HepG2 (cell line): ENCODE data around the gene DNM1. TPM values are rescaled to one million over a fixed set of nuclear protein-coding genes. Genes with fewer than 3 reads are reported as not detected.

Experiments used
- ATAC-seq: fragments of 200-7000 bp; cut with Tn5 transposase; 3 replicates; pipeline ENCODE4 v1.9.1; 2020; ENCODE audit warnings: mild to moderate bottlenecking, moderate library complexity
- BruUV-seq: library from RNA; stranded (reverse); fragments of 400-500 nt; replicated peaks from 2 replicates; lab custom pipeline; 2021; lab: Mats Ljungman, UMichigan
- CTCF ChIA-PET: fragments of 300-600 bp; formaldehyde crosslinking; extraction: SDS; loops from one replicate; lab custom pipeline; 2021; ENCODE audit warnings: low total read pairs, inconsistent platforms, low intra/inter-chr PET ratio; lab: Yijun Ruan, JAX
- POLR2A ChIA-PET: fragments of 350-600 bp; sonication (Branson Sonifier 250); formaldehyde crosslinking; loops from one replicate; lab custom pipeline; 2020; ENCODE audit warnings: antibody characterized with exemption, inconsistent platforms; lab: Yijun Ruan, JAX
- DNase-seq: peaks from one replicate; pipeline ENCODE4 v3.0.0-alpha.2; 2015; ENCODE audit warnings: low spot score
- FAIRE-seq: peaks from 3 replicates; lab custom pipeline; 2011; peaks lifted over from hg19 to GRCh38; lab: Jason Lieb, UNC
- H2AFZ ChIP-seq: one replicate; pipeline ENCODE4 v1.6.1; 2011; ENCODE audit warnings: low read length, inconsistent platforms
- H3K27ac ChIP-seq: fragments of 300-600 bp; 3 replicates; pipeline ENCODE4 v1.8.0; 2011; ENCODE audit warnings: mixed run types, mild to moderate bottlenecking, mixed read lengths, low read length, inconsistent platforms; ENCODE audit not compliant: insufficient read depth; ENCODE audit errors: extremely low read length
- H3K27me3 ChIP-seq, 2 experiments: fragments of 200-600 bp in 1 of 2; 2 replicates in 1 of 2; 3 replicates in 1 of 2; pipeline versions ENCODE4 v1.6.0 to v1.8.0; 2011; ENCODE audit warnings: low read length in 2 of 2, mild to moderate bottlenecking in 2 of 2, moderate library complexity in 2 of 2, inconsistent platforms in 1 of 2; ENCODE audit not compliant: insufficient read depth in 2 of 2, control insufficient read depth in 1 of 2
- H3K36me3 ChIP-seq, 2 experiments: fragments of 200-600 bp in 1 of 2; replicated peaks in 1 of 2; 2 replicates in 1 of 2; 3 replicates in 1 of 2; pipeline versions ENCODE4 v1.5.1 to v1.8.0; 2011; ENCODE audit warnings: low read length in 2 of 2, inconsistent platforms in 1 of 2; ENCODE audit not compliant: insufficient read depth in 2 of 2, control insufficient read depth in 1 of 2
- H3K4me1 ChIP-seq: 2 replicates; pipeline ENCODE4 v1.5.1; 2012; ENCODE audit warnings: low read length, inconsistent platforms; ENCODE audit not compliant: insufficient read depth
- H3K4me2 ChIP-seq: 2 replicates; pipeline ENCODE4 v1.6.0; 2011; ENCODE audit warnings: low read depth, low read length, inconsistent platforms
- H3K4me3 ChIP-seq, 3 experiments: fragments of 200-600 bp in 1 of 3; sonication (generic), shearing (Covaris generic) in 1 of 3; replicated peaks in 1 of 3; 2 replicates each; pipeline ENCODE4 v1.5.1; 2011 to 2016; ENCODE audit warnings: low read length in 3 of 3, inconsistent platforms in 2 of 3, low read depth in 2 of 3, mild to moderate bottlenecking in 2 of 3, control low read depth in 1 of 3, mixed read lengths in 1 of 3; ENCODE audit not compliant: insufficient read depth in 1 of 3
- H3K79me2 ChIP-seq: one replicate; pipeline ENCODE4 v1.6.1; 2011; ENCODE audit warnings: low read length, inconsistent platforms; ENCODE audit not compliant: insufficient read depth
- H3K9ac ChIP-seq: 2 replicates; pipeline ENCODE4 v1.6.0; 2011; ENCODE audit warnings: mild to moderate bottlenecking, low read depth, low read length, inconsistent platforms; ENCODE audit not compliant: insufficient read depth
- H3K9me3 ChIP-seq: 2 replicates; pipeline ENCODE4 v1.5.1; 2012; ENCODE audit warnings: mild to moderate bottlenecking, low read length
- H4K20me1 ChIP-seq: 2 replicates; pipeline ENCODE4 v1.6.0; 2011; ENCODE audit warnings: inconsistent platforms, mild to moderate bottlenecking, low read length, moderate library complexity; ENCODE audit not compliant: insufficient read depth
- FOXK2 ChIP-seq: fragments of 450-650 bp; IDR thresholded peaks from 2 replicates; pipeline ENCODE4 v1.6.1; 2016
- IRX3 ChIP-seq: sonication (generic); formaldehyde crosslinking; IDR thresholded peaks from 2 replicates; pipeline ENCODE4 v1.8.1; 2023; ENCODE audit warnings: mild to moderate bottlenecking, low read depth, missing genetic modification reagents, borderline replicate concordance
- MAFF ChIP-seq: IDR thresholded peaks from 2 replicates; pipeline ENCODE4 v1.6.1; 2011; ENCODE audit warnings: low read depth, low read length, improper control_type of control experiment
- SKI ChIP-seq: fragments of 450-650 bp; IDR thresholded peaks from one replicate; pipeline ENCODE4 v1.6.1; 2018; ENCODE audit warnings: mild to moderate bottlenecking; ENCODE audit not compliant: partially characterized antibody
- TARDBP ChIP-seq: sonication (generic); formaldehyde crosslinking; IDR thresholded peaks from 2 replicates; pipeline ENCODE4 v1.8.0; 2022; ENCODE audit warnings: mild to moderate bottlenecking, missing genetic modification reagents
- ZBTB42 ChIP-seq: sonication (generic); formaldehyde crosslinking; IDR thresholded peaks from 2 replicates; pipeline ENCODE4 v1.5.0; 2020; ENCODE audit warnings: mild to moderate bottlenecking, missing genetic modification reagents
- ZNF225 ChIP-seq: sonication (generic); formaldehyde crosslinking; IDR thresholded peaks from 2 replicates; pipeline ENCODE4 v1.4.0; 2020; ENCODE audit warnings: mild to moderate bottlenecking, missing genetic modification reagents
- ZNF235 ChIP-seq: sonication (generic); formaldehyde crosslinking; IDR thresholded peaks from 2 replicates; pipeline ENCODE4 v1.8.1; 2023; ENCODE audit warnings: mild to moderate bottlenecking, missing genetic modification reagents, borderline replicate concordance
- ZNF260 ChIP-seq: sonication (generic); formaldehyde crosslinking; IDR thresholded peaks from 2 replicates; pipeline ENCODE4 v1.4.0; 2020; ENCODE audit warnings: missing genetic modification reagents, low read depth, mild to moderate bottlenecking, borderline replicate concordance
- ZNF354B ChIP-seq: sonication (generic); formaldehyde crosslinking; IDR thresholded peaks from 2 replicates; pipeline ENCODE4 v1.8.0; 2022; ENCODE audit warnings: mild to moderate bottlenecking, missing genetic modification reagents
- ZNF878 ChIP-seq: sonication (generic); formaldehyde crosslinking; IDR thresholded peaks from 2 replicates; pipeline ENCODE4 v1.8.1; 2023; ENCODE audit warnings: mild to moderate bottlenecking, missing genetic modification reagents, moderate library complexity
- WGBS: methylation state at CpG from one replicate; pipeline ENCODE4 v1.1.6; 2017; ENCODE audit warnings: low lambda C conversion rate; 5-methylcytosine and 5-hydroxymethylcytosine counted together
- in situ Hi-C: cut with HindIII; loops from 2 replicates; pipeline ENCODE4 v1.10.0; 2017; ENCODE audit warnings: low pct_unique_long_range_greater_than_20kb; ENCODE audit not compliant: extremely low pct_ligation_motif_present
- intact Hi-C: fragments of 100-400 bp; cut with micrococcal nuclease; formaldehyde crosslinking; loops from one replicate; pipeline ENCODE4 v1.10.0; 2022; ENCODE audit not compliant: unreplicated experiment
- polyA plus RNA-seq, 8 experiments: library from polyadenylated mRNA; depleted of rRNA in 3 of 8; stranded (reverse) in 7 of 8; unstranded in 1 of 8; fragments of >200 nt; fragmentation: Illumina TruSeq in 4 of 8; extraction: Trizol in 4 of 8; gene quantifications; 2 replicates each; pipeline versions ENCODE4 v1.2.1 to v1.2.3, GENCODE V29; 2011 to 2016; ENCODE audit warnings: low read depth in 4 of 8, missing spikeins in 1 of 8, mixed read lengths in 1 of 8; ENCODE audit not compliant: insufficient read depth in 1 of 8
- total RNA-seq, 5 experiments: library from RNA; depleted of rRNA; stranded (reverse); fragments of >200 nt; fragmentation: Illumina TruSeq; extraction: Trizol; gene quantifications; 2 replicates each; pipeline ENCODE4 v1.2.3, GENCODE V29; 2016; ENCODE audit warnings: low read depth in 1 of 5
- TF ChIP-seq, protein P1 (sequence below): sonication (generic); formaldehyde crosslinking; IDR thresholded peaks from 2 replicates; pipeline ENCODE4 v1.4.0; 2020; ENCODE audit warnings: missing genetic modification reagents
- TF ChIP-seq, protein P2 (sequence below): IDR thresholded peaks from 2 replicates; pipeline ENCODE4 v1.6.1; 2016; ENCODE audit warnings: low read depth, control low read depth
- TF ChIP-seq, protein P3 (sequence below): sonication (generic); formaldehyde crosslinking; IDR thresholded peaks from 2 replicates; pipeline ENCODE4 v1.4.0; 2020; ENCODE audit warnings: missing genetic modification reagents, mild to moderate bottlenecking, borderline replicate concordance
- TF ChIP-seq, protein P4 (sequence below): sonication (generic); formaldehyde crosslinking; IDR thresholded peaks from 2 replicates; pipeline ENCODE4 v1.5.0; 2020; ENCODE audit warnings: missing genetic modification reagents, mild to moderate bottlenecking, borderline replicate concordance

DNM1 gene
- total and polyA plus RNA-seq, 2 of the 13 experiments (the other 11 are each of a cell fraction or from before 2014, with no cell fraction given) = 0.13 to 0.58 TPM

DNA sequence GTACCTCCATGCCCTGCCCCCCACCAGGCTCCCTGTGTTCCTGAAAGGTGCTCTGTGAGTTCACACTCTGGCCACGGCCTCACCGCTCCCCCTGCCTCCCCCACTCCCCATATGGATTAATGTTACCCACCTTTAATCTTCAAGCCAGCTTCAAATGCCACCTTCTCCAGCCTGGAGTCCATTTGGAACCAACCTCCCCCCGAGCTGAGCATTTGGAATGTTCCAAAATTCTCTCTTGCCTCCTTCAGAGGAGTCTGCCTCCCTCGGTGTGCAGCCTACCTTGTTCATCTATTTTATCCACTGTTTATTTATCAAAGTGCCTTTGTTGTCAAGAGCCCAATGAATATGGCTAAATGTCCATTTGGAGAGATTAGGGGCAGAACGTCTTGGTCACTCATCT lies 68.3 kb downstream of the DNM1 start:
- in situ Hi-C loops = no loop called here
- peaks cover 24% of the 10 kb centered on the region for H3K79me2 ChIP-seq

More for the DNA sequence above, 68.3 kb downstream of the DNM1 start:
- Histone ChIP-seq H3K27me3 (no peaks in the 10 kb centered on the region; a peak in 1 of 5 replicates), H4K20me1 (0 out of 2 replicates have a peak, but pooled peaks cover 5% of the 10 kb centered on the region), H3K4me3 (no peak overlapping the region), H2AFZ (no peak overlapping the region), H3K4me2 (no peak overlapping the region), H3K4me1 (peaks cover 16% of the 10 kb centered on the region), H3K9ac (no peak overlapping the region), H3K27ac (no peak overlapping the region), H3K9me3 (no peaks in the 10 kb centered on the region), H3K36me3 (peaks cover 11 to 55% of the 10 kb centered on the region in 2 experiments)
- DNase-seq (no peak), FAIRE-seq (no peak), ATAC-seq (no peak)
- no TSS peak for BruUV-seq
- TF ChIP-seq, protein P1, sequence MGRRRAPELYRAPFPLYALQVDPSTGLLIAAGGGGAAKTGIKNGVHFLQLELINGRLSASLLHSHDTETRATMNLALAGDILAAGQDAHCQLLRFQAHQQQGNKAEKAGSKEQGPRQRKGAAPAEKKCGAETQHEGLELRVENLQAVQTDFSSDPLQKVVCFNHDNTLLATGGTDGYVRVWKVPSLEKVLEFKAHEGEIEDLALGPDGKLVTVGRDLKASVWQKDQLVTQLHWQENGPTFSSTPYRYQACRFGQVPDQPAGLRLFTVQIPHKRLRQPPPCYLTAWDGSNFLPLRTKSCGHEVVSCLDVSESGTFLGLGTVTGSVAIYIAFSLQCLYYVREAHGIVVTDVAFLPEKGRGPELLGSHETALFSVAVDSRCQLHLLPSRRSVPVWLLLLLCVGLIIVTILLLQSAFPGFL = no peak
- TF ChIP-seq, protein P2, sequence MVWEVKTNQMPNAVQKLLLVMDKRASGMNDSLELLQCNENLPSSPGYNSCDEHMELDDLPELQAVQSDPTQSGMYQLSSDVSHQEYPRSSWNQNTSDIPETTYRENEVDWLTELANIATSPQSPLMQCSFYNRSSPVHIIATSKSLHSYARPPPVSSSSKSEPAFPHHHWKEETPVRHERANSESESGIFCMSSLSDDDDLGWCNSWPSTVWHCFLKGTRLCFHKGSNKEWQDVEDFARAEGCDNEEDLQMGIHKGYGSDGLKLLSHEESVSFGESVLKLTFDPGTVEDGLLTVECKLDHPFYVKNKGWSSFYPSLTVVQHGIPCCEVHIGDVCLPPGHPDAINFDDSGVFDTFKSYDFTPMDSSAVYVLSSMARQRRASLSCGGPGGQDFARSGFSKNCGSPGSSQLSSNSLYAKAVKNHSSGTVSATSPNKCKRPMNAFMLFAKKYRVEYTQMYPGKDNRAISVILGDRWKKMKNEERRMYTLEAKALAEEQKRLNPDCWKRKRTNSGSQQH = no peak
- TF ChIP-seq IRX3 (CRISPR knock-in tag) = no peak
- no peak for TF ChIP-seq ZBTB42
- no peak for TF ChIP-seq ZNF354B
- TF ChIP-seq, protein P3, sequence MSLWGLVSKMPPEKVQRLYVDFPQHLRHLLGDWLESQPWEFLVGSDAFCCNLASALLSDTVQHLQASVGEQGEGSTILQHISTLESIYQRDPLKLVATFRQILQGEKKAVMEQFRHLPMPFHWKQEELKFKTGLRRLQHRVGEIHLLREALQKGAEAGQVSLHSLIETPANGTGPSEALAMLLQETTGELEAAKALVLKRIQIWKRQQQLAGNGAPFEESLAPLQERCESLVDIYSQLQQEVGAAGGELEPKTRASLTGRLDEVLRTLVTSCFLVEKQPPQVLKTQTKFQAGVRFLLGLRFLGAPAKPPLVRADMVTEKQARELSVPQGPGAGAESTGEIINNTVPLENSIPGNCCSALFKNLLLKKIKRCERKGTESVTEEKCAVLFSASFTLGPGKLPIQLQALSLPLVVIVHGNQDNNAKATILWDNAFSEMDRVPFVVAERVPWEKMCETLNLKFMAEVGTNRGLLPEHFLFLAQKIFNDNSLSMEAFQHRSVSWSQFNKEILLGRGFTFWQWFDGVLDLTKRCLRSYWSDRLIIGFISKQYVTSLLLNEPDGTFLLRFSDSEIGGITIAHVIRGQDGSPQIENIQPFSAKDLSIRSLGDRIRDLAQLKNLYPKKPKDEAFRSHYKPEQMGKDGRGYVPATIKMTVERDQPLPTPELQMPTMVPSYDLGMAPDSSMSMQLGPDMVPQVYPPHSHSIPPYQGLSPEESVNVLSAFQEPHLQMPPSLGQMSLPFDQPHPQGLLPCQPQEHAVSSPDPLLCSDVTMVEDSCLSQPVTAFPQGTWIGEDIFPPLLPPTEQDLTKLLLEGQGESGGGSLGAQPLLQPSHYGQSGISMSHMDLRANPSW (CRISPR knock-in tag) = no peak
- TF ChIP-seq FOXK2 = no peak
- no peak for TF ChIP-seq TARDBP (CRISPR knock-in tag)
- TF ChIP-seq MAFF = no peak
- TF ChIP-seq ZNF225 = no peak
- no peak for TF ChIP-seq SKI
- no peak for TF ChIP-seq ZNF235
- TF ChIP-seq ZNF260 (CRISPR knock-in tag) = no peak
- no peak for TF ChIP-seq ZNF878 (CRISPR knock-in tag)
- TF ChIP-seq, protein P4, sequence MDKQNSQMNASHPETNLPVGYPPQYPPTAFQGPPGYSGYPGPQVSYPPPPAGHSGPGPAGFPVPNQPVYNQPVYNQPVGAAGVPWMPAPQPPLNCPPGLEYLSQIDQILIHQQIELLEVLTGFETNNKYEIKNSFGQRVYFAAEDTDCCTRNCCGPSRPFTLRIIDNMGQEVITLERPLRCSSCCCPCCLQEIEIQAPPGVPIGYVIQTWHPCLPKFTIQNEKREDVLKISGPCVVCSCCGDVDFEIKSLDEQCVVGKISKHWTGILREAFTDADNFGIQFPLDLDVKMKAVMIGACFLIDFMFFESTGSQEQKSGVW (CRISPR knock-in tag) = no peak
- POLR2A ChIA-PET = no interaction called here
- CTCF ChIA-PET = no interaction called here
- intact Hi-C loops = no loop called here
- 94% methylated on average over 5 of the region's 5 CpGs for WGBS
